HG02798 (cell line): ENCODE data around the gene SLC2A6.

Source experiments
- ATAC-seq: cut with Tn5 transposase; IDR thresholded peaks from one replicate; pipeline ENCODE4 v1.9.1; 2021; ENCODE audit warnings: mild to moderate bottlenecking; ENCODE audit not compliant: unreplicated experiment, poor library complexity

SLC2A6 gene

DNA sequence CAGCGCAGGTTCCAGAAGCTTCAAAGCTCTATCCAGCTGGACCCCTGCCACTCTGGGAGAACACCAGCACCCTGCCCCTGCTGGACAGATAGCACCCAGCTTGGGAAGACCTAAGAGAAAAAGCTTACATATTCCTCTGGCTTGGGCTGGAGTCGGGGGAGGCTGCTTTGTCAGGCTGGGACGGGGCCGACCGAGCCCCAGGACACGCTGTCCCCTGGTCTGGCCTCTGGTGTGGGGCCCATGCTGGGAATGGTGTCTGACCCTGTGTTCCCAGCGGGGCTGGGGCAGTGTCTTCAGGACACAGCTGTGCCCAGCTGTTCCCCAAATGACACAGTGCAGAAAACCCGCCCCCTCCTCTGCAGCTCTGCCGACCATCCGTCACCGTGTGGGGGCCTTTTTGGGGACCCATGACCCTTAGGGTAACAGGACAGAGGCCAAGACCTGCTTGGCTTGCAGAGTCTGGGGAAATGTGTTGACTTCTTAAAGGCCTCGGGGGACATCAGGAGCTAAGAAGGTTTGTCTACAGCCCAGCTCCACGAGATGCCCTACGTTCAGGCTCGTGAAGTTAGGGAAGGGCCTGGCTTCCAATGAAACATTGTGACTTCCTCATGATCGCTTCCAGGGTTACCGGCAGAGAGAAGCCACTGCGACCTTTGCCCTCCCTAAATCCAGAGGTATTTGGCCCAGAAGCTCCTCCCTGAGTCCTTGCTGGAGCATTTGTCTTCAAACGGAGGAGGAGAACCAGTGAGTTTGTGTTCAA lies 20.4 kb upstream of the SLC2A6 start:
- no peak for ATAC-seq

GRCh38 chr9:133496861-133497842 lies 18.3 kb upstream of the SLC2A6 start:
- no peak for ATAC-seq

- ATAC-seq, result no peak
Measured at GRCh38 chr9:133495327-133496293, 16.7 kb upstream of the SLC2A6 start.

GRCh38 chr9:133494636-133495326 lies 15.9 kb upstream of the SLC2A6 start:
- ATAC-seq, result no peak

- ATAC-seq, result no peak
Measured at GRCh38 chr9:133493845-133494540, 15.1 kb upstream of the SLC2A6 start.

- no peak for ATAC-seq
Measured at GRCh38 chr9:133493428-133493827, 14.5 kb upstream of the SLC2A6 start.

DNA sequence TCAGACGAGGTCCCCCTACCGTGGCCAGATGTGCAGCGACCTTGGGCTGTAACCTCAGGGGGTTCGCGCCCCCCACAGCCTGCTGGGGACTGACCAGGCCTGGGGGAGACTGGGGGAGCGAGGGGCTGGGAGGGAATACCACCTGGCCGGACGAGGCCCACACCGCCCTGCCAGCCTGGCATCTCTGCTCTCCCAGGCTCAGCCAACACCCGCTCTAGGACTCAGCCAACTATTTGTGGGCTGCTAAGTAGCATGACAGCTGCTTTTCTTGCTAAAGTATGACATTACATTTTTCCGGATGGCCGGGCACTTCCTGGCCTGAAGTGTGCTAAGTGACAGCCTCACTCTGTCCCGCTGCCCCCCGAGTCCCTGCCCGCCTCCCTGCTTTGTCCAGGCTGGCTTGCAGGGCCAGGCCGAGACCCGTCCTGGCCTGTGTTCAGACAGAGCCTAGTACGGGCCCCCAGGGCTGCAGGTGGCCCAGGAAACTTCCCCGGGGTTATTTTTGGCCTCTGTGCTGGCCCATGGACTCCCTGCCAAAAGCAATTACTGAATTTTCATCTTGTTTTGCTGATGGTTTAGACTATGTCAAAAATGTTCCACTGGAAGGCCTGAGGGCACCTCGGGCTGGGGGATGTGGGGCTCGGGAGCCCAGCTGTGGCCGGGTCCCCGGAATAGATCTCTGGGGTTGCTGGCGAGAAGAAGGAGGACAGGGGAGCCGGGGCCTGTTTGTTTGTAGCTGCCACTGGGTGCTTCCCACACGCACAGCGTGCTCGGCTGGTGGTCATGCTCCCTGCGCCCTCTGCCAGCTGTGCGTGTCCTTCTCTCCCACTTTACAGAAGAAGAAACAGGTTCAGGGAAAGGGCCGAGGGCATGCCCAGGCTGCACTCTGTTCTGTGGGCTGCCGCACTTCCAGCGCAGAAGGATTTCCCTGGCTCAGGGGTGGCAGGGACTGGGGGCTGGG lies 13.4 kb upstream of the SLC2A6 start:
- ATAC-seq, result no peak

DNA sequence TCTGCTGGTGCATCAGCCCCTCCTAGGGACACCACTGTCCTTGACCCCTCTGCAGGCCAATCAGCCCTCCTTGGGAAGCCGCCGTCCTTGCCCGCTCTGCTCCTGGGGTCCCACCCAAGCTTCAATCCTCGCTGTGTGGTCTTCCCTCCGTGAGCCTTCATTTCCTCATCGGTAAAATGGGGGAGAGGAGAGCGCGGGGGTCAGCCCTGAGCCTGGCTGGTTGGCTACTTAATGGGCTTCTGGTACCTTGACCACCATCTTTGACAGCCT lies 12.7 kb upstream of the SLC2A6 start:
- ATAC-seq, result no peak

DNA sequence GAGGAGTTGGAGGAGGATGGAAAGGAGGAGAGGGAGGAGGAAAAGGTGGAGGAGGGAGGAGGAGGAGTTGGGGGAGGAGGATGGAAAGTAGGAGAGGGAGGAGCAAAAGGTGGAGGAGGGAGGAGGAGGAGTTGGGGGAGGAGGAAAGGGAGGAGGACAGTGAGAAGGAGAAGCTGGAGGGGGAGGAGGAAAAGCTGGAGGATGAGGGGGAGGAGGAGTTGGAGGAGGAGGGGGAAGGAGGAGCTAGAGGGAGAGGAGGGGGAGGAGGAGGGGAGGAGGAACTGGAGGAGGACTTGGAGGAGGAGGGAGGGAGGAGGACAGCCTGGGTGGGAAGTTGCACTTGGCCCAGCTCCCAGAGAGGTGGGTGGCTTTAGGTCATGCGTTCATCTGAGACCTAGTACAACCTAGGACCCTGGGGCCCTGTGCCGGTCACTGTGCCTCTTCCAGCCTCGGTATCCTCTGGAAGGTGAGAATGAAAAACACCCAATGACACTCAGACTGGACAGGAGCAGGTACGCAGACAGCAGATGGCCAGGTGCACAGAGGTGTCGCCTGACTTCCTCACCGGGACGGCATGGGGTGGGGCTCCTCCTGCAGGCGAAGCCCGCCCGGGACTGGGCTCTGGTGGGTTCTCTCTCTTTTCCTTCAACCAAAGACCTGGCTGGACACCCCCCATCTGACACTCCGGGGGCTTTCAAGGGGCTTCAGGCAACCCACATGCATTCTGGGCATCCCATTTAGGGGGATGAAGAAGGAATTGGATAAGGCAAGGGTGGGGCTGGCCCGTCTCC lies 12.2 kb upstream of the SLC2A6 start:
- ATAC-seq, result no peak

- no peak for ATAC-seq
Measured at GRCh38 chr9:133490201-133490681, 11.3 kb upstream of the SLC2A6 start.

GRCh38 chr9:133489253-133490190 lies 10.6 kb upstream of the SLC2A6 start:
- no peak for ATAC-seq

- ATAC-seq, result no peak
Measured at GRCh38 chr9:133488686-133489252, 9.9 kb upstream of the SLC2A6 start.

DNA sequence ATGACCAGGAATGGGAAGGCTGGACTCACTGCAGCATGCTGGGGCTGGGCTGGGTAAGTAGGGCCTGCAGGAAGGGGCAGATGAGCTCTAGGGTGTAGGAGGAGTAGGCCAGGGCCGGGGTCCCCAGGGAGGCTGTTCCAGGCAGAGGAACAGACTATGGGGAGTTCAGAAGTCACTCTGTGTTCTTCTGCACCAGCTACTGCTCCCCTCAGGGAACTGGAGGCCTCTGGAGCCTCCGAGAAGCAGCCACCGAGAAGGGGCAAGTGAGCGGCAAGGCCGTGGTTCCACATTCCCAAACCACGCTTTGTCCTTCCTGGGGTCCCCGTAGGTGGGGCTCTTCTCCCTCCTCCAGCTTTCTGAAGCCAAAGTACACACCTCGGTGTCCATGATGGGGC lies 8.4 kb upstream of the SLC2A6 start:
- no peak for ATAC-seq

GRCh38 chr9:133485531-133486260 lies 6.8 kb upstream of the SLC2A6 start:
- no peak for ATAC-seq
